Measurements from ENCODE around the gene RNASE8.
"Not testable (repeated sequence)": the region's sequence is repeated elsewhere in the genome, so short reads cannot be mapped to it uniquely, and the experiment has no call there.

Gene RNASE8, protein sequence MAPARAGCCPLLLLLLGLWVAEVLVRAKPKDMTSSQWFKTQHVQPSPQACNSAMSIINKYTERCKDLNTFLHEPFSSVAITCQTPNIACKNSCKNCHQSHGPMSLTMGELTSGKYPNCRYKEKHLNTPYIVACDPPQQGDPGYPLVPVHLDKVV

GRCh38 chr14:21057803-21058675, at the start of gene RNASE8:
TSS of gene RNASE8 (plus strand) at chr14:21057822. CDS start at chr14:21057893, 71 bp downstream.
- no peak for DNase-seq

DNA sequence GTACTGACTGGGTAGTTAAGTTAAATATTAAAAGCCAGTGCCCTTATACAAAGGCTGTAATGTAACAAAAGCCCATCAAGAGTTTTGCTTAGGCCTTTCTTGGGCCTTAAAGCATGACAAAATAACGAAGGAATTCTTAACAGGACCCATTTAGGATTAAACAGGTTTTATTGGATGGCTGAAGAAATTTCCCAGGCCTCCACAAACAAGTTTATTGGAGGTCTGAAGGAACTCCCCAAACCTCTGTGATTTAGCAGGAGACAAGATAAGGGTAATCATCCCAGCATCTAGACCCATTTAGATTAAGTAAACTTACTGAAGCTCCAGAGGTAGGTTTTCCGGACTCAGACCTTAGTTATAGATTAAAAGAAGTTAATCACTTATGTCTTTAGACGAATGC, 47.9 kb upstream of the RNASE8 start:
- DNase-seq, result not testable (repeated sequence)

- no peak for DNase-seq
Measured at GRCh38 chr14:21011136-21011535, 46.5 kb upstream of the RNASE8 start.

DNA sequence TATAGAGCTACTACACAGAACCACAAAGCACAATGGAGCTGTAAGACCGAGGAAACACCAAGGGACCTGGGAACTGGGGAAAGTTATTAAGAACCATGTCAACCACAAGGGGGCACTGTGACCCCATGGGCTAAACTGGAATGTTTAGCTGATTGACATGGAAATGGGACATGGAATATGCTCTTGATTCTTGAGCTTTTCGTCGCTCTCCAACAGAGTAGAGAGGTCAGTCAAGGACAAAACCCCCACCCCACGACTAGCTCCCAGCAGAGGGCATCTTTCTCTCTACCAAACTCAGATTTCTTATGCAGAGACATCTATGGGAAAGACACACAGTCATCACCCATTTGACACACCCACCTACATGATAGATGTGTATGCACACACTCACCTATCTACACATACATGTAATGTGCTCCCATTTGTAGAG, 42.8 kb upstream of the RNASE8 start:
- DNase-seq, result peak; percentile 94

DNA sequence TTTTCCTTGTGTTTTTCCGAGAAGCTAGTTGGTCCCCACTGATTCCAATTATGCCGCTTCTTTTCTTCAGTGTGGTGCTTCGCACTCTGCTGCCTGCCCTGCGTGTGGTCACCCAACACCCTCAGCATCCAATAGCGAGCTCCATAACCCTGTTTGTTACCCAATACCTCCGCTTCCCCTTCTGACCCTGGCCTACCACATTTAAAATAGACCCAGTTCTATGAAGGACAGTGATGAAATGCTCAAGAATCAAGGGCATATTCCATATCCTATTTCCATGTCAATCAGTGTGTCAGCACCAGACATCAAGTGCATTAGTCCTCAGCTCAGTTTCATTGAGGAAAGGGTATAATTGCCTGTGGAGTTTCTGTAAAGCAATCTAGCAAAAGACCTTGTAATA, 42.3 kb upstream of the RNASE8 start:
- no peak for DNase-seq

GRCh38 chr14:21016413-21017190, 41.0 kb upstream of the RNASE8 start:
- no peak for DNase-seq

GRCh38 chr14:21017528-21018245, 39.9 kb upstream of the RNASE8 start:
- DNase-seq, result no peak

GRCh38 chr14:21018286-21018685, 39.3 kb upstream of the RNASE8 start:
- DNase-seq, result no peak

DNA sequence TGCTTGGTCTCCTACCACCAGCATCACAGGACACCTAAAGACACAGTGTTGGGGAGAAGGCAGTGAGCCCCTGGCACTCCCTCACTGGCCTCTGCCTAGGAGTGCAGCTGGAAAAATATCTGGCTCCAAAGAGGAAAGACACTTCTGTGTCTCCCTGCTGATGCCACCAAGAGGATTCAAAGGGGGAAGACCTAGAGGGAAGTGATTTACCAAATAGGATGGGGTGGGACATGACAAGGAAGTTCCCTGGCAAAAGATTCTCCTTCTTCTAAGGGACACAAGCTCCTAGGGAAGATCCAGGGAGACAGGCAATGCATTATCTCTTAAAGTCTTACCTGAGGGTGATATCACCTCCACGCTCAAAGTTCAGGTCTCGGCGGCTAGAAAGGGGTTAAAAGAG, 38.8 kb upstream of the RNASE8 start:
- DNase-seq, result no peak

- no peak for DNase-seq
Measured at GRCh38 chr14:21019366-21019765, 38.3 kb upstream of the RNASE8 start.

- DNase-seq, result no peak
Measured at GRCh38 chr14:21020977-21021545, 36.6 kb upstream of the RNASE8 start.

DNA sequence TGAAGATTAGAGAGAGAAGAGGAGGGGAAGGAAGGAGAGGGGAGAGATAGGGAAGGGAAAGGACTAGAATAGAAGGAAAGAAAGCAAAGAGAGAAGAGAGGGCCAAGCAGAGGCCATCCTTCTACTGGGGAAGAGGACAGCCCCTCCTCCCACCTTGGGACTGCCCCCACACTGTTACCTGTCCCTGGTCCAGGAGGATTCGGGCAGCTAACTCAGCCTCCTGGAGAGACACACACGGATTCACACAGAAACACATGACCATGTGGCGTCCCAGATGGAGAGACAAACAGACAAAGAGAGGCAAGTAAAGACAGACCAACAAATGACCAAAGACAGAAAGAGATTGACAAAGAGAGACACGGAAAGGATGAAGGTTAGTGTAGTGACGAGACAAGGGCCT, 34.9 kb upstream of the RNASE8 start:
- no peak for DNase-seq

- DNase-seq, result no peak
Measured at GRCh38 chr14:21023174-21023573, 34.4 kb upstream of the RNASE8 start.

GRCh38 chr14:21023817-21024584, 33.6 kb upstream of the RNASE8 start:
- DNase-seq, result no peak

DNA sequence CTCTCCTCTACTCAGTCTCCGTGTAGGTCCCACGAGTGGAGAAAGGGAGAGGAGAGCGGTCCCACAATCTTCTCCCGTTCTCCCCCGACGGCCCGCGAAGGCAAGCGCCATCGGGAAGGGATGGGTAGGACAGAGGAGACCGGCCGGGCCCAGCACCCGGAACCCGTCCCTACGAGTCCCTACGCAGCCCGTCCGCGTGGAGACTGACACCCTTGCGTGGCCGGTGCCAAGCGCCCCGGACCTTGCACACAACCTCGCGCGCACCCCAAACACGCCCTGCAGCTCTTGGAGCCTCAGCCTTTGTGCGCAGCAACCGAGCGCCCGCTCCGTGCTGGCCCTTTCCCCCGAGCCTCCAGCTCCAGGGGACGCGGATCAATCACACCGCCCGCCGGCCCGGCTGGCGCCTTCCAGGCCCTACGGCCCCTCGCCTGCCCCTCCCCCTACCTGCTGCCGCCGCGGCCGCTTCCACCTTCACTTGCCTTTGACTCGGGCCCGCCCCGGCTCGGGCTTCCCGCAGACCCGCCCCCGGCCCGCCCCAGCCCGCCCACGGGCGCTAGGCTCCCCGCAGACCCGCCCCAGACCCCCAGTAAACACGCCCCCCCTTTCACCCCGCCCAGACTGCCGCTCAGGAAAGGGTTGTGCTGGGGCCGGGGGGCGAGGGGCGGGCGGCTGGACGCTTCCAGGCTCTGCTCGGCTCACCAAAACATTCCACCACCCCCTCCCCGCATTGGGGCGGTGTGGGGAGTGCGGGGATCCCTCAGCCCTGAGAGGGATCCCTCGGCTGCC, 32.8 kb upstream of the RNASE8 start, which contains the start of gene NDRG2:
Gene NDRG2 (minus strand): TSS at position 477 of the 786 bp plus-strand sequence. CDS start 1,746 bp downstream, outside the sequence.
- peak; percentile 89 for DNase-seq

DNA sequence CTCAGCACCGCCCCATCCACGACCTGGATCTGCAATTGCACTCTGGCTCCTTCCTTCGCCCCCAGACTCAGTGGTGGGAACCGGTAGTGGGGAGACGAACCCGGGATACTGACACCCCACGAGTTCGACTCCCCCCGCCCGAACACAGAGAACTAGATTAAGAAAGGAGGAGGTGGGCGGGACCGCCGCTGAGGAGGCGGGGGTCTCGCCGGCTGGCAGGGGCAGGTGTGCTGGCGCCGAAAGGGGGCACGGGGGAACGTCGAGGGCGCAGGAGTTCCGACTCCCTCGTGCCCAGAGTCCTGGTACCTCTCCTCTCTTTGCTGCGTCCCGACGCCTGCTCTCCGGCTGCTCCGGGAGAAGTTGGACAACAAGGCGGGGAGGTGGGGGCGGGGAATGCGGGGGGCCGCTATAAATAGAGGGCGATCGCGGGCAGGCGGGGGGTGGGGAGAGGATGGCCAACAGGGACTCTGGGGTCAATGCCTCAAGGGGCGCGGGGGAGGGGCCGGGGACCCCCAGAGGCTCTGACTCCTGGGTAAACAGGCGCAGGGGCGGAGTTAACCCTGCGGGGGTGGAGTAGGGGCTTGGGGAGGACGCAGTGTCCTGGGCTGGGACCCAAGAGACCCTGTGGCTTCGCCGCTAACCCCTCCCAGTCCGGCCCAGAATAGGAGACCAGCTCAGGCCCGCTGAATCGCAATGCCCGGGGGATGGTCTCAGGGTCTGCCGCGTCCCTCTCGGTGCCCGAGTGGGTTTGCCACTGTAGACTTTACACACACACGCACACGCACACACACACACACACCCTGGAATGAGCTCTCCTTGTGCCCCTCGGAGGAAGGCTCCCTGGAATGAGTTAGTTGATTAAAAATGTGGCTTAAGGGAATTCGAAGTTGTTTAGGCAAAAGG, 32.0 kb upstream of the RNASE8 start:
- DNase-seq, result no peak

DNA sequence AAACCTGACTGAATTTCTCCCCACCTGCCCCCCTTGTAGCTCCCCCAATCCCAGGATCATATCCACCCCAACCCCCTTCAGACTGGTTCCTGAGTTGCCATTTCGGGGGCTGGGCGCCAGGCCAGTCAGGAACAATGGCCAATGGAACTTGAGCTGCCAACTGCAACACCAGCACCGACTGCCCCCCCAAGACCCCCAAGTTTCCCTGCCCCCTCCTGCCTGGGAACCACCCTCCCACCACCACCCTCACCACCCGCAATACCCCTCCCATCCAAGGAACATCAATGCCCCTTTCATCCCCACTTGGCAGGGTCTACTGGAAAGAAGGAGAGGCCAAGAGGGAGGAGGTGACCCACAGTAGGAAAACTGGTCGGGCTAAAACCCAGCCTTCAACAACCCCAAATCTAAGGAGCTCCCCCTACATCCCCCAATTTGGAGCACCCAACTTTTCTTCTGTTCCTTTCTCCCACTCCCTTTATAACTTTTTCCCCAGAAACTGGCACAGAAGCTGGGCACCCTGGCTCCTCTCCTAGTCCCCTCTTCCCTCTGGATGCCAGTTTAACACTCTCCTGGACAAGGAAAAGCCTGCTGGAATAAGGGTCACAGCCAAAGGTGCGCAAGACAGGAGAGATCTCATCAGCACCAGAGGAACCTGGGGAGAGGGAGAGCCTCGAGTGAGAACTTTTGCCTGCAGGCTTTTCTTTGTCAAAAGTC, 31.2 kb upstream of the RNASE8 start:
- DNase-seq, result no peak

- DNase-seq, result no peak
Measured at GRCh38 chr14:21026988-21027315, 30.7 kb upstream of the RNASE8 start.

DNA sequence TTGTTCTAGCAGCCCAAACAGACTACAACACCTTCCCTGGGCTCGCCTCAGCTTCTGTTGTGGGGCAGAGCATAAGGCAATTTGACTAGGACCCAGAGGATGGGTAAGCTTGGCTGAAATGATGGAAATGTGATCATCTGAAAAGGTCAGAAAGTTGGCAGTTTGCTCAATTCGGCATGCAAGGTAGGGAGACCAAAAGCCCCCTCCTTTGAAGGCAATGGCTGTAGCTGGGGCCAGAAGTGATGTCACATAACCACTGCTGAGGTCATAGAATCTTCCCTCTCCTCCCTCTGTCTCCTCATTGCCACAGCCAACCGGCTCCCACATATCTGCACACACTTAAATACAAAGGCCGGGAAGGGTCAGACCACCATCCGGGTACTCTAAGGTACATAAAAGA, 27.7 kb upstream of the RNASE8 start, which contains the start of gene TPPP2:
Gene TPPP2 (plus strand): TSS at position 301 of the 400 bp plus-strand sequence. CDS start 365 bp downstream, outside the sequence.
- no peak for DNase-seq
